ENCODE results near the gene ATP2B1.

- TF ChIP-seq CTCF (IDR thresholded peaks at IDR 0.05) (no peak), POLR2A (IDR thresholded peaks at IDR 0.05) (no peak)
These were observed 151.7 kb downstream of the ATP2B1 start for GRCh38 chr12:89556976-89557375.
